COR-L47 (cell line): ENCODE results near the gene CRB2.

Source experiments
- DNase-seq: peaks from one replicate; lab custom pipeline; 2025; lab: John Stamatoyannopoulos, UW

CRB2 gene

GRCh38 chr9:123355761-123356431 is at the start of gene CRB2:
CRB2 (plus strand) TSS chr9:123356197; CDS start chr9:123356261, 64 bp downstream.
- no peak for DNase-seq

GRCh38 chr9:123309611-123310010 is 46.4 kb upstream of the CRB2 start:
- DNase-seq = no peak

GRCh38 chr9:123310551-123311249 is 45.3 kb upstream of the CRB2 start:
- DNase-seq = no peak

- DNase-seq = no peak
Observed at GRCh38 chr9:123311250-123311752, 44.7 kb upstream of the CRB2 start.

GRCh38 chr9:123312306-123312877 is 43.6 kb upstream of the CRB2 start:
- no peak for DNase-seq

GRCh38 chr9:123314617-123315016 is 41.4 kb upstream of the CRB2 start:
- DNase-seq = no peak

- no peak for DNase-seq
Observed at GRCh38 chr9:123315635-123316034, 40.4 kb upstream of the CRB2 start.

GRCh38 chr9:123316053-123316718 is 39.8 kb upstream of the CRB2 start:
- DNase-seq = no peak

- DNase-seq = no peak
Observed at GRCh38 chr9:123318202-123318601, 37.8 kb upstream of the CRB2 start.

GRCh38 chr9:123318961-123319421 is 37.0 kb upstream of the CRB2 start:
- no peak for DNase-seq

- DNase-seq = no peak
Observed at GRCh38 chr9:123319541-123320339, 36.3 kb upstream of the CRB2 start.

- no peak for DNase-seq
Observed at GRCh38 chr9:123320814-123321213, 35.2 kb upstream of the CRB2 start.

- no peak for DNase-seq
Observed at GRCh38 chr9:123321616-123322272, 34.3 kb upstream of the CRB2 start.

- DNase-seq = no peak
Observed at GRCh38 chr9:123322273-123323195, 33.5 kb upstream of the CRB2 start.

GRCh38 chr9:123323196-123324013 is 32.6 kb upstream of the CRB2 start:
- no peak for DNase-seq

- no peak for DNase-seq
Observed at GRCh38 chr9:123324767-123325183, 31.2 kb upstream of the CRB2 start.

GRCh38 chr9:123326187-123326586 is 29.8 kb upstream of the CRB2 start:
- DNase-seq = no peak

- no peak for DNase-seq
Observed at GRCh38 chr9:123326662-123327093, 29.3 kb upstream of the CRB2 start.

GRCh38 chr9:123327697-123328100 is 28.3 kb upstream of the CRB2 start:
- no peak for DNase-seq
